ENCODE results near the gene EMILIN3. TPM values are rescaled to one million over a fixed set of nuclear protein-coding genes. Genes with fewer than 3 reads are reported as not detected.

The EMILIN3 gene, protein sequence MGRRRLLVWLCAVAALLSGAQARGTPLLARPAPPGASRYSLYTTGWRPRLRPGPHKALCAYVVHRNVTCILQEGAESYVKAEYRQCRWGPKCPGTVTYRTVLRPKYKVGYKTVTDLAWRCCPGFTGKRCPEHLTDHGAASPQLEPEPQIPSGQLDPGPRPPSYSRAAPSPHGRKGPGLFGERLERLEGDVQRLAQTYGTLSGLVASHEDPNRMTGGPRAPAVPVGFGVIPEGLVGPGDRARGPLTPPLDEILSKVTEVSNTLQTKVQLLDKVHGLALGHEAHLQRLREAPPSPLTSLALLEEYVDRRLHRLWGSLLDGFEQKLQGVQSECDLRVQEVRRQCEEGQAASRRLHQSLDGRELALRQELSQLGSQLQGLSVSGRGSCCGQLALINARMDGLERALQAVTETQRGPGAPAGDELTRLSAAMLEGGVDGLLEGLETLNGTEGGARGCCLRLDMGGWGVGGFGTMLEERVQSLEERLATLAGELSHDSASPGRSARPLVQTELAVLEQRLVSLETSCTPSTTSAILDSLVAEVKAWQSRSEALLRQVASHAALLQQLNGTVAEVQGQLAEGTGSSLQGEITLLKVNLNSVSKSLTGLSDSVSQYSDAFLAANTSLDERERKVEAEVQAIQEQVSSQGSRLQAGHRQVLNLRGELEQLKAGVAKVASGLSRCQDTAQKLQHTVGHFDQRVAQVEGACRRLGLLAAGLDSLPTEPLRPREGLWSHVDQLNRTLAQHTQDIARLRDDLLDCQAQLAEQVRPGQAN
- under 1 TPM in 3 of 4 donors, not detected in 1; 0.20 to 0.33 (median 0.20) TPM for total RNA-seq

DNA sequence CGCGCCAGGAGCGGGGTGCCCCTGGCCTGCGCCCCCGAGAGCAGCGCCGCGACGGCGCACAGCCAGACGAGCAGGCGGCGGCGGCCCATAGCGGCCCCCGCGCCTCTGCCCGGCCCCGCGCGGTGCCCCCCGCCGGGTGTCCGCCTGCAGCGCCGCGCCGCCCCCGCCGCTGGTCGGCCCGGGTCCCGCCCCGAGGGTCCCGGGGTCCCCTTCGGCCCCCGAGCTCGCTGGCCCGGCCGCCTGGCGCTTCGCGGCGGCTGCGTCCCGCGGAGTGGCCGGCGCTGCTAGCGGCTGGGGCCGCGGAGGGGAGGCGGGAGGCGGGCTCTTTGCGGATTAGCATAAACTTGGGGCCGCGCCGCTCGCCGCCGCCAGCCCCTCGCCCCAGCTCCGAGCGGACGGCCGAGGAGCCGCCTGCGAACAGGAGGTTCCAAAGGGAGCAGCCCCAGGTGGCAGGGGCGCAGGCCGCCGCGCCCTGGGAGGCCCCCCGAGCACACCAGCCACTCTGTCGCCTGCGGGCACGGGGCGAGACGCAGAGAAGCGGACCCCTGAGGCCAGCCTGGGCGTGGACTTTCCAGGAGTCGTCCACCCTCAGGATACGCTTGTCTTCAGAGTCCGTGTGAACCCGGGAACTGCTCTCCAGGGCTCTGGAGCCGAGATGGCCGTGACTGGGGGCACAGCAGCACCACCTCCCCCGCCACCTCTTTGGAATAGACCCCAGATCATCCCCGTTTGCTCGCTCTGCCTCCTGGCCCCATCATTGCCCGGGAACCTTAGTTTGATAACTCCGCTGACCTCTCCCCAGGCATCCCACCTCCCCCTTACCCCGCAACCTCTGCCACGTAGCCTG, at the start of gene EMILIN3:
Gene EMILIN3, minus strand, starts transcription at position 273 of the 847 bp plus-strand sequence. Its CDS starts 184 bp downstream, at position 89.
- no peaks in the 10 kb centered on the region for H3K36me3 ChIP-seq
- no peak within 1 kb of the TSS for H3K27ac ChIP-seq
- ATAC-seq, result no peak
- peaks cover 23 to 31% (median 23%) of the 10 kb centered on the region in 3 donors for H3K27me3 ChIP-seq
- H3K4me3 ChIP-seq, result peak within 1 kb of the TSS in 3 of 4 donors; percentile 35 to 44 (median 39)
- no peak for TF ChIP-seq POLR2A (IDR thresholded peaks at IDR 0.05)
- TF ChIP-seq, protein P1, sequence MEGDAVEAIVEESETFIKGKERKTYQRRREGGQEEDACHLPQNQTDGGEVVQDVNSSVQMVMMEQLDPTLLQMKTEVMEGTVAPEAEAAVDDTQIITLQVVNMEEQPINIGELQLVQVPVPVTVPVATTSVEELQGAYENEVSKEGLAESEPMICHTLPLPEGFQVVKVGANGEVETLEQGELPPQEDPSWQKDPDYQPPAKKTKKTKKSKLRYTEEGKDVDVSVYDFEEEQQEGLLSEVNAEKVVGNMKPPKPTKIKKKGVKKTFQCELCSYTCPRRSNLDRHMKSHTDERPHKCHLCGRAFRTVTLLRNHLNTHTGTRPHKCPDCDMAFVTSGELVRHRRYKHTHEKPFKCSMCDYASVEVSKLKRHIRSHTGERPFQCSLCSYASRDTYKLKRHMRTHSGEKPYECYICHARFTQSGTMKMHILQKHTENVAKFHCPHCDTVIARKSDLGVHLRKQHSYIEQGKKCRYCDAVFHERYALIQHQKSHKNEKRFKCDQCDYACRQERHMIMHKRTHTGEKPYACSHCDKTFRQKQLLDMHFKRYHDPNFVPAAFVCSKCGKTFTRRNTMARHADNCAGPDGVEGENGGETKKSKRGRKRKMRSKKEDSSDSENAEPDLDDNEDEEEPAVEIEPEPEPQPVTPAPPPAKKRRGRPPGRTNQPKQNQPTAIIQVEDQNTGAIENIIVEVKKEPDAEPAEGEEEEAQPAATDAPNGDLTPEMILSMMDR (IDR thresholded peaks at IDR 0.05 in 4 of 5, conservative IDR thresholded peaks at IDR 0.05 in 1 of 5), result no peak
- intact Hi-C loops (cut with DNase I; ENCODE audit: low total_unique reads), result no loop called here
- in situ Hi-C loops (cut with MboI; ENCODE audit: low sequenced_read_pairs in 4 of 4), result no loop called here
- peaks cover 4% of the 10 kb centered on the region in 2 donors for H3K4me1 ChIP-seq
- H3K9me3 ChIP-seq, result no peaks in the 10 kb centered on the region
- DNase-seq, result no peak

DNA sequence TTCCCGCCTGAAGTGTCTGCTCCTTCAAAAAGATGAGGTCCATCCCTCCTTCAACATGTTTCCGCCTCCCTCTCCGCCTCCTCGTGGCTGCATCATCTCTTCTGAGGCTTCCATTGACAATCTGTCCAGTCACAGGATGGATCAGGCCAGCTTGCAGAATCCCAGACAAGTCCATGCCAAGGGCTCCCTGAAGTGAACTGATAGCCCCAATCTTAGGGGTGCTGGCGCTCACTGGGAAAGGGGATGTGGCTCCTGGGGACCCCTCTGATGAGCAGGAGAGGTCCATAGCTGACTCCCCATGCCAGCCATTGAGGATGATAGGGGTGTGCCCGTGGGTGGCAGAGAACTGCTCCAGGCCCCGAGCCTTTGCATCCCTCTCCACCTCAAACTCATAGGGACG, 48.6 kb upstream of the EMILIN3 start:
- in situ Hi-C loops (cut with MboI; ENCODE audit: low sequenced_read_pairs in 4 of 4), result no loop called here
- H3K27ac ChIP-seq, result no peak overlapping the region
- TF ChIP-seq, protein P1 (IDR thresholded peaks at IDR 0.05 in 4 of 5, conservative IDR thresholded peaks at IDR 0.05 in 1 of 5), result no peak
- TF ChIP-seq POLR2A (IDR thresholded peaks at IDR 0.05), result no peak
- H3K27me3 ChIP-seq, result no peaks in the 10 kb centered on the region
- H3K36me3 ChIP-seq, result peaks cover 0 to 35% of the 10 kb centered on the region in 2 donors
- intact Hi-C loops (cut with DNase I; ENCODE audit: low total_unique reads), result loop anchor here (10.0 kb wide), 1 partner anchor 280 kb away; no protein-coding TSS in a partner anchor
- ATAC-seq, result no peak
- no peaks in the 10 kb centered on the region for H3K9me3 ChIP-seq
- no peak for DNase-seq
- peaks cover 16 to 30% of the 10 kb centered on the region in 2 donors for H3K4me1 ChIP-seq
- H3K4me3 ChIP-seq, result no peak overlapping the region

DNA sequence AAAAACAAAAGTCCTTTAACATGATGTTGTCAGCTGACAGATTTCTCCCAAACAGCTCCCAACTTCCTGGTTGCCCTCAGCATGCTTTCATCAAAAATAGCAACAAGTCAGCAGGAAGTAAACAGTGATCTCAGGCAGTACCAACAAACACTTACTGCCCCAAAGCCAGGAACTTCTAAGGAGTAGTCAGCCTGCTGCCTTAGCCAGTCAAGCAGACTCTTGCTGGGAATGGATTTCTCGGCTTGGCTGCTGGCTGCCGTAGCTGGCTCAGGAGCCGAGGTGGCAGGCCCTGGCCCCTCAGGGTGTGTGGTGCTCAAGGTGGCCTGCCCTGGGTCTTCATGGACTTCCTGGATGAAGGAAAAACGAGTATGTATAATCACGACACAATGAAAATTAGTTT, 46.6 kb upstream of the EMILIN3 start:
- in situ Hi-C loops (cut with MboI; ENCODE audit: low sequenced_read_pairs in 4 of 4), result no loop called here
- H3K36me3 ChIP-seq, result peaks cover 0 to 31% of the 10 kb centered on the region in 2 donors
- no peak for TF ChIP-seq POLR2A (IDR thresholded peaks at IDR 0.05)
- TF ChIP-seq, protein P1 (IDR thresholded peaks at IDR 0.05 in 4 of 5, conservative IDR thresholded peaks at IDR 0.05 in 1 of 5), result no peak
- H3K27me3 ChIP-seq, result no peaks in the 10 kb centered on the region
- ATAC-seq (peak in 1 of 2 donors; percentile 67), DNase-seq (no peak)
- intact Hi-C loops (cut with DNase I; ENCODE audit: low total_unique reads), result loop anchor here (10.0 kb wide), 1 partner anchor 282 kb away; no protein-coding TSS in a partner anchor
- H3K4me1 ChIP-seq, result peaks cover 32 to 50% of the 10 kb centered on the region in 2 donors
- H3K9me3 ChIP-seq, result no peaks in the 10 kb centered on the region
- no peak overlapping the region for H3K4me3 ChIP-seq
- peak overlapping the region; percentile 44 to 81 (median 66) for H3K27ac ChIP-seq
